ENCODE measurements around the gene EGF. TPM values are rescaled to one million over a fixed set of nuclear protein-coding genes. Genes with fewer than 3 reads are reported as not detected.

EGF gene
- total RNA-seq (2022; extraction: Qiagen RNA extraction; ENCODE audit: low read depth) = 0.20 to 0.63 TPM (median 0.32 TPM) in 5 replicates

GRCh38 chr4:109912706-109913595 is at the start of gene EGF:
Gene EGF, plus strand, starts transcription at chr4:109912883. Its CDS starts 453 bp downstream, at chr4:109913336.

Other genes with a start within 250 kb of the EGF start
- gene CASP6, start 209.4 kb upstream of the EGF start, total RNA-seq (2022; extraction: Qiagen RNA extraction; ENCODE audit: low read depth) = 13.6 to 17.1 TPM (median 14.7 TPM) in 5 replicates
- 7.9 to 11.6 TPM (median 10.7 TPM) in 5 replicates for gene PLA2G12A, start 182.8 kb upstream of the EGF start, total RNA-seq (2022; extraction: Qiagen RNA extraction; ENCODE audit: low read depth)
- gene CFI, start 110.9 kb upstream of the EGF start, total RNA-seq (2022; extraction: Qiagen RNA extraction; ENCODE audit: low read depth) = 0.52 to 0.73 TPM (median 0.67 TPM) in 5 replicates
- 41.2 to 48.4 TPM (median 42.9 TPM) in 5 replicates for gene GAR1, start 97.1 kb upstream of the EGF start, total RNA-seq (2022; extraction: Qiagen RNA extraction; ENCODE audit: low read depth)
- gene RRH, start 84.9 kb upstream of the EGF start, total RNA-seq (2022; extraction: Qiagen RNA extraction; ENCODE audit: low read depth) = 0.06 to 0.15 TPM (median 0.11 TPM) in 3 of 5 replicates, not detected in the others
- 0.03 to 0.07 TPM (median 0.06 TPM) in 4 of 5 replicates, not detected in the other for gene LRIT3, start 64.8 kb upstream of the EGF start, total RNA-seq (2022; extraction: Qiagen RNA extraction; ENCODE audit: low read depth)

Data from A549 treated with DMSO at 1 μM for 4 hours (cell line).